GM19023 (cell line): Measurements from ENCODE around the gene ZNF318.

Source experiments
- ATAC-seq: cut with Tn5 transposase; IDR thresholded peaks from one replicate; pipeline ENCODE4 v1.9.1; 2021; ENCODE audit warnings: mild to moderate bottlenecking, moderate library complexity; ENCODE audit not compliant: unreplicated experiment

ZNF318 gene

DNA sequence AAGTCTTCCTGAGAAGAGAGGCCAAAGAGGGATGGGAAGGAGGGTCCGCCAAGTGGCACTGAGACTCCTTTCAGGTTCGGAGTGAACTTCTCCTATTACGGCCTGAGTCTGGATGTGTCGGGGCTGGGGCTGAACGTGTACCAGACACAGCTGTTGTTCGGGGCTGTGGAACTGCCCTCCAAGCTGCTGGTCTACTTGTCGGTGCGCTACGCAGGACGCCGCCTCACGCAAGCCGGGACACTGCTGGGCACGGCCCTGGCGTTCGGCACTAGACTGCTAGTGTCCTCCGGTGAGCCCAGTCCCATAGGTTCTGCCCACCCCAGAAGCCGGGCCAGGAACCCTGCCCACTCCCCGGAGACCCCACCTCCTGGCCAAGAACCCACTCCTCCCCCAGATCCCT is 67.3 kb downstream of the ZNF318 start:
- no peak for ATAC-seq

DNA sequence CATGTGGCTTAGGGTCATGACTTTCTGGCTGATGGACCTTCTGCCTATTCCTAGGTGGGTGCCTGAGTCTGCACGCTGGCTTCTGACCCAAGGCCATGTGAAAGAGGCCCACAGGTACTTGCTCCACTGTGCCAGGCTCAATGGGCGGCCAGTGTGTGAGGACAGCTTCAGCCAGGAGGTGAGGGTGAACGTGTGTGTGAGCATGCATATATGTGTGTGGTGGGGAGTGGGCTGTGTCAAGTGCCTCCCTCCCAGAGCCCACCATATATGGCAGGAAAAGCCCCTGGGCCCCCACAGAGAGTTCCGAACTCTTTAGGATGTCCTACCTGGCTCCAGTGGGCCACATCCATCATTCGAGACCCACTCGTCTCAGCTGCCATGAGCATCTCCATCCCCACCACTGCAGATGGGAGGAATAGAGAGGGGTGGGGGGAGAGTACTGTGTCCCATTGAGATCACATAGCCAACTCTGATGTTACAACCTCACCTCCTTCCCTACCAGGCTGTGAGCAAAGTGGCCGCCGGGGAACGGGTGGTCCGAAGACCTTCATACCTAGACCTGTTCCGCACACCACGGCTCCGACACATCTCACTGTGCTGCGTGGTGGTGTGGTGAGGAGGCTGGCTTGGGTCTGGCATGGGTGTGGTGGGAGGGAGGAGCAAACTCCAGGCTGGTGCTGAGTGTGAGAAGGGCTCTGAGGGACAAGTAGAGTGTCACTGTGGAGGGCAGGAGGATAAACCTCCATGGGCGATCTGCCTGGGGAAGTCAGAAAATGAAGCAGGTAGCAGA is 68.2 kb downstream of the ZNF318 start:
- no peak for ATAC-seq

GRCh38 chr6:43299338-43300293 is 69.8 kb downstream of the ZNF318 start:
- no peak for ATAC-seq

- ATAC-seq: no peak
Observed at GRCh38 chr6:43298565-43299337, 70.7 kb downstream of the ZNF318 start.

- ATAC-seq: no peak
Observed at GRCh38 chr6:43297644-43298564, 71.5 kb downstream of the ZNF318 start, which contains the start of gene SLC22A7. Gene SLC22A7 (plus strand): TSS chr6:43298260. CDS start chr6:43298359, 99 bp downstream.

DNA sequence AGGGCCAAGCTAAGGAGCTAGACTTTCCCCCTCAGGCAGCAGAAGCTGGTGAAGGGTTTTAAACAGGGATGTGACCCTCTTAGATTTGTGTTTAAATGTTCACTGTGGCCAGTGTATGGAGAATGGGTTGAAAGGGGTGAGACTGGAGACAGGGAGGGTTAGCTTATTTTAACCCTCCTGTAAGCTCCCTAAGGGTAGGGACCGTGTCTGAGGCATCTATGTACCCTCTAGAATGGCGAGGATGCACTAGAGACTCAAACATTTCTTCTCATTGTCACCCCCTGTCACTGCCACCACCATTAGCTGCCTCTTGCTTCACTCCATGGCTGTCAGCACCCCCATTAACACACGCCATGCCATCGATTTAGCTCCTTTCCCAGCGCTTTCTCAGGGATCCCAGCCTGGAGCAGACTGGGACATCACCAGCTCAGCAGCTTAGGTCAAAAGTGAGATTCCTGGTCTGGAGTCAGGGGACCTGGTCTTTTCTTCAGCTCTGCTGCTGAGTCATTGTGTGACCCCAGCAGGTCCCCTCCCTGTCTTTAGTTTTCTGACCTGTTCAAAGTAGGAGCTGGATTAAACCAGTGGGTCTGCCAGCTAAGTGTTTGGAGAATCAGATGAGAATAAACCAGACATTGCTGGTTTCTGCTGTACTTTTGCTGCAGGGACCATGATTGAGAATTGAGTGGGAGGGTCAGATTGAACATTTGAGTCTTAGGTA is 72.5 kb downstream of the ZNF318 start:
- ATAC-seq: no peak

DNA sequence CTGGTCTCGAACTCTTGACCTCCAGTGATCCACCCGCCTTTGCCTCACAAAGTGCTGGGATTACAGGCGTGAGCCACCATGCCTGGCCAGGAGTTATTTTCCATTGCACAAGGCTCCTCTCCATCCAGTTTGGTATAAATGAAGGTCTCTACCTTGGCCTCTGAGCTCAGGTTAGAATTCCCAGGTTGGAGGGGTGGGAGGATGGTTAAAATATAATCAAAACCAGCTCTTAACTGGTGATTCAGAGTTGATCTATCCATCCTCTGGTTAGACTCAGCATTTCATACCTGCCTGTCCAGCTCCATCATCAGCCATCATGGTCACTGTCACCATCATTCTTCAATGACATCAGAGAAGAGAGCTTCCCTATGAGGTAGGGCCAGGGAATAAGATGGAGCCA is 74.0 kb downstream of the ZNF318 start:
- no peak for ATAC-seq

DNA sequence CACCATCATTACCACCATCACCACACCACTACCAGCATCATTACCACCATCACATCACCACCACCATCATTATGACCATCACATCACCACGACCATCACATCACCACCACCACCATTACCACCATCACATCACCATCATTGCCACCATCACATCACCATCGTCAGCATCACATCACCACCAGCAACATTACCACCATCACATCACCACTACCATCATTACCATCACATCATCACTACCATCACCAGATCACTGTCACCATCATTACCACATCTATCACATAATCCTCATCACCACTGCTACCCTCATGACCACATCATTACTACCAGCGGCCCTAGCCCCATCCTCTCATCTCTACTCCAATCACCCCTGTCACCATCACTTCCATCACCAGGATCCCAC is 74.9 kb downstream of the ZNF318 start:
- ATAC-seq: no peak

GRCh38 chr6:43293698-43294097 is 75.7 kb downstream of the ZNF318 start:
- no peak for ATAC-seq

DNA sequence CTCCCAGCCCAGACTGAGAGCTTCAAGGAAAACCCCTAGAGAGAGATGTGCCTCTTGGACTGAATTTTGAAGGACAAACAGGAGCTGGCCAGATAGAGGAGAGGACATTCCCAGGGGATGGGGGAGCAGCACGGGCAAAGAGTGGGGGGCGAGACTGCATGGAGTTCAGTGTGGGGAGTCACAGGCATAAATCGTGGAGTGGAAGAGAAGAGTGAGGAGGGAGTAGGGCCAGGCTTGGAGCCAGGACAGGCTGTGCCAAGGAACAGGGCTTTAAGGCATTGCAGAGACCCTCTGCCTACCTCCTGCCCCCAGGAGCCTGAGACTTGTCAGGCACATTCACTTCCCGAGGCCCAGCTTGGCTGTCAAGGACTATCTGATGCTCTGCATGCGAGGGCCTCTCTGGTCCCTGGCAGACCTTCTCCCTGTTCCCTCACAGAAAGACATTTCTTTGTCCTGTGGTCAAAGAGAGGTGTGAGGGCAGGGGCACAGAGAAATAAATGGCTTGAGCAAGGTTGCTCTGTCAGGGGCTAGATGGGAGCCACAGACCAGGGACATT is 76.6 kb downstream of the ZNF318 start:
- no peak for ATAC-seq

DNA sequence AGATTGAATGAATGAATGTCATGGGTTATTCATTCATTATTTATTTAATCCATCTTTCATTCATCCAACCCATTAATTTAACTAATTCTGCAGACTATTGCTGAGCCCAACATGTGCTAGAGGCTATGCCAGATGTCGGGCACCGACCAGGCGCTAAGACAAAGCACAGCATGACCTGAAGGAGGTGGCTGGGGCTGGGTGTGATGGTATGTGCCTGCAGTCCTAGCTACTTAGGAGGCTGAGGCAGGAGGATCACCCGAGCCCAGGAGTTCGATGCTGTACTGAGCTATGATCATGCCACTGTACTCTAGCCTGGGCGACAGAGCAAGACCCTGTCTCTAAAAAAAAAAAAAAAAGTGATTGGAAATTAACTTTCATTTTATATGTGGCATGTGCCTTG is 77.1 kb downstream of the ZNF318 start:
- no peak for ATAC-seq

DNA sequence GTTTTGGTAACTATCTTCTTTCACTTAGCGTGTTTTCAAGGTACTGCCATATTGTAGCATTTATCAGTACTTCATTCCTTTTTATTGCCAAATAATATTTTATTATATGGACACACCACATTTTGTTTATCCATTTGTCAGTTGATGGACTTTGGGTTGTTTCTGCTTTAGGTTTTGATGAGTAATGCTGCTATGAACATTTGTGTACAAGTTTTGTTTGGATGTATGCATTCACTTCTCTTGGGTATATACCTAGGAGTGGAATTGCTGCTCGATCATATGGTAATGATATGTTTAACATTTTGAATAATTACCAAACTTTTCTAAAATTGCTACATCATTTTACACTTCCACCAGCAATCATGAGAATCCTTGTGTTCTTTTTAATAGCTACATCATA is 77.7 kb downstream of the ZNF318 start:
- ATAC-seq: no peak

DNA sequence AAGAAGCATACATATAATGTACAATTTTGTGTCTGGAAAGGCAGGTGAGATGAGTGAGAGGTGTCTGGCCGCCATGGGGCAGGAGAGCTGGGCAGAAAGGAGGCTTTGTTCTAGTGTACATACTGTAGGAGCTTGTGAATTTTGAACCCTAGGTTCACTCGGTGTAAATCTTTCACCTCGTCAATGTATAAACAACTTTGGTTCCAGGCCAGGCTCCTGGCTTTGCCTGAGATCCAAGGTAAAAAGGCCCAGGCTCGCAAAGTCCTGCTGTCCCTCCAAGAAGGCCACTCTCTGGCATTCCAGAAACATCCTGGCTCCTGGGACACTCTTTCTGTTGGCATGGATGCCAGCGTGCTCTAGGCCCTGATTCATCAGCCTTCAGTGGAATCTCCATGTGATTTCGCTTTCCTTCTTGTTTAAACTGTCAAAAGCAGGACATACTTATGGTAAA is 78.5 kb downstream of the ZNF318 start:
- ATAC-seq: no peak

- no peak for ATAC-seq
Observed at GRCh38 chr6:43290339-43290904, 79.0 kb downstream of the ZNF318 start.

- ATAC-seq: no peak
Observed at GRCh38 chr6:43287717-43288679, 81.4 kb downstream of the ZNF318 start.

GRCh38 chr6:43286980-43287716 is 82.3 kb downstream of the ZNF318 start:
- ATAC-seq: no peak

- ATAC-seq: no peak
Observed at GRCh38 chr6:43286456-43286979, 82.9 kb downstream of the ZNF318 start.
